Panc1 (cell line): Measurements from ENCODE around the gene SETD6. TPM values are rescaled to one million over a fixed set of nuclear protein-coding genes. Genes with fewer than 3 reads are reported as not detected.

Experiments
- ATAC-seq: fragments of 200-7000 bp; cut with Tn5 transposase; 2 replicates; pipeline ENCODE4 v1.9.1; 2020; ENCODE audit warnings: mild to moderate bottlenecking, moderate library complexity
- BruUV-seq: library from RNA; stranded (reverse); fragments of 400-500 nt; replicated peaks from 2 replicates; lab custom pipeline; 2021; lab: Mats Ljungman, UMichigan
- CTCF ChIA-PET: fragments of 300-600 bp; sonication (Branson Sonifier 250); formaldehyde crosslinking; loops from one replicate; lab custom pipeline; 2022; ENCODE audit warnings: antibody characterized with exemption; lab: Charles Lee
- POLR2A ChIA-PET: fragments of 300-600 bp; sonication (Branson Sonifier 250); formaldehyde crosslinking; loops from one replicate; lab custom pipeline; 2022; ENCODE audit warnings: antibody characterized with exemption; lab: Charles Lee
- DNase-seq: peaks from one replicate; pipeline ENCODE4 v3.0.0-alpha.2; 2010; ENCODE audit warnings: low read depth, low spot score
- H3K27ac ChIP-seq: 2 replicates; pipeline ENCODE4 v1.5.1; 2011; ENCODE audit warnings: mild to moderate bottlenecking, low read length, inconsistent platforms
- H3K27me3 ChIP-seq: fragments of 200-500 bp; sonication (Bioruptor generic); 2 replicates; pipeline ENCODE4 v1.6.0; 2014; ENCODE audit warnings: low read length, inconsistent platforms; ENCODE audit not compliant: control insufficient read depth, insufficient read depth
- H3K36me3 ChIP-seq: fragments of 200-500 bp; sonication (Bioruptor generic); 2 replicates; pipeline ENCODE4 v1.5.1; 2014; ENCODE audit warnings: inconsistent platforms, mild to moderate bottlenecking, low read length, moderate library complexity; ENCODE audit not compliant: control insufficient read depth, insufficient read depth
- H3K4me1 ChIP-seq: 2 replicates; pipeline ENCODE4 v1.5.1; 2011; ENCODE audit warnings: inconsistent platforms, mild to moderate bottlenecking, low read length, moderate library complexity; ENCODE audit not compliant: control insufficient read depth, insufficient read depth
- H3K4me3 ChIP-seq, 2 experiments: 2 replicates each; pipeline ENCODE4 v1.5.1; 2011 to 2012; ENCODE audit warnings: low read depth in 2 of 2, low read length in 2 of 2, mild to moderate bottlenecking in 2 of 2, inconsistent platforms in 1 of 2, moderate library complexity in 1 of 2
- H3K9me3 ChIP-seq: fragments of 200-500 bp; sonication (Bioruptor generic); 2 replicates; pipeline ENCODE4 v1.5.1; 2014; ENCODE audit warnings: low read depth, mild to moderate bottlenecking, inconsistent platforms, low read length, moderate library complexity; ENCODE audit not compliant: control insufficient read depth, insufficient read depth
- POLR2AphosphoS5 ChIP-seq: IDR thresholded peaks from 2 replicates; pipeline ENCODE4 v1.6.1; 2012; ENCODE audit warnings: mild to moderate bottlenecking, low read depth, low read length, moderate library complexity
- SIN3A ChIP-seq: IDR thresholded peaks from 2 replicates; pipeline ENCODE4 v1.6.1; 2012; ENCODE audit warnings: low read depth, mild to moderate bottlenecking, low read length, moderate library complexity, borderline replicate concordance; ENCODE audit not compliant: insufficient read depth
- TCF7L2 ChIP-seq: IDR thresholded peaks from 2 replicates; pipeline ENCODE4 v1.6.1; 2011; ENCODE audit warnings: mild to moderate bottlenecking, low read depth, low read length, inconsistent platforms
- in situ Hi-C: cut with HindIII; loops from 2 replicates; pipeline ENCODE4 v1.10.0; 2016; ENCODE audit warnings: low sequenced_read_pairs, low pct_unique_long_range_greater_than_20kb
- intact Hi-C: fragments of 100-400 bp; cut with micrococcal nuclease; formaldehyde crosslinking; loops from one replicate; pipeline ENCODE4 v1.10.0; 2022; ENCODE audit not compliant: unreplicated experiment
- total RNA-seq: library from RNA; stranded (reverse); gene quantifications from one replicate; pipeline ENCODE4 v1.2.1, GENCODE V29; 2021; ENCODE audit not compliant: unreplicated experiment
- TF ChIP-seq, protein P1 (sequence below): fragments of 450-650 bp; IDR thresholded peaks from 2 replicates; pipeline ENCODE4 v1.5.1; 2017; ENCODE audit warnings: mild to moderate bottlenecking
- TF ChIP-seq, protein P2 (sequence below), 2 experiments: IDR thresholded peaks; 2 replicates each; pipeline ENCODE4 v1.6.1; 2011 to 2012; ENCODE audit warnings: low read depth in 2 of 2, control low read depth in 1 of 2, low read length in 1 of 2, mild to moderate bottlenecking in 1 of 2, moderate library complexity in 1 of 2; ENCODE audit not compliant: insufficient read depth in 1 of 2

Gene SETD6
- total RNA-seq, 1 experiment from 2014 or later: 28.3 TPM

DNA sequence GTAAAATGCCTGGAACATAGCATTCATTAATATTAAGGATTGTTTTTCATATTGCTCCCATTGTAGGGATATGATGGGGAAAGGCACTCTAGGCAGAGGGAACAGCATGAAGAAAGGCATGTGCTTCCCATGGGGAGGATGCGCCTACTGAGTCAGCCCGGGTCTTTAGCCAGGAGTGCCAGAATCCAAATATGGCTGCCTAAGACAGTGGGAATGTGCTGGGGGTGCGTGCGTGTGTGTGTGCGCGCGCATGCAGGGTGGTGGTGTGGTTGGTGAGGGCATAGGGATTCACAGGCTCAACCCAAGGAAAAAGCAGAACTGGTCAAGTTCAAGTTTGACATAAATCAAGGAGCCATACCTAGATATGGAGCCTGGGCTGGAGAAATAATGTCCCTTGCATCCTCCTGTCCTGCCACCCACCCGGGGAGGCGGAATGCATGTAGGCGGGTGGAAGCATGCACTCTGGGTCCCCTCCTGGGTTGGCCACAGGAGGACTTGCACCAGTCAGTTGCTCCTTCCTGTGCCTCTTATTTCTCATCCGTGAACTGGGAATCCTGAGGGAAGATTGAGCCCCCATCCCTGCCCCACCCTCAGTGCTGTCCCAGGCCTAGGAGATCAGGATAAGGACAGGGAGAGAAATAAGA, 34.0 kb upstream of the SETD6 start:
- ATAC-seq (no peak), DNase-seq (no peak)
- H3K36me3 ChIP-seq: no peaks in the 10 kb centered on the region
- no peaks in the 10 kb centered on the region for H3K9me3 ChIP-seq
- POLR2A ChIA-PET: no interaction called here
- in situ Hi-C loops: no loop called here
- no peak for TF ChIP-seq SIN3A
- TF ChIP-seq, protein P1, sequence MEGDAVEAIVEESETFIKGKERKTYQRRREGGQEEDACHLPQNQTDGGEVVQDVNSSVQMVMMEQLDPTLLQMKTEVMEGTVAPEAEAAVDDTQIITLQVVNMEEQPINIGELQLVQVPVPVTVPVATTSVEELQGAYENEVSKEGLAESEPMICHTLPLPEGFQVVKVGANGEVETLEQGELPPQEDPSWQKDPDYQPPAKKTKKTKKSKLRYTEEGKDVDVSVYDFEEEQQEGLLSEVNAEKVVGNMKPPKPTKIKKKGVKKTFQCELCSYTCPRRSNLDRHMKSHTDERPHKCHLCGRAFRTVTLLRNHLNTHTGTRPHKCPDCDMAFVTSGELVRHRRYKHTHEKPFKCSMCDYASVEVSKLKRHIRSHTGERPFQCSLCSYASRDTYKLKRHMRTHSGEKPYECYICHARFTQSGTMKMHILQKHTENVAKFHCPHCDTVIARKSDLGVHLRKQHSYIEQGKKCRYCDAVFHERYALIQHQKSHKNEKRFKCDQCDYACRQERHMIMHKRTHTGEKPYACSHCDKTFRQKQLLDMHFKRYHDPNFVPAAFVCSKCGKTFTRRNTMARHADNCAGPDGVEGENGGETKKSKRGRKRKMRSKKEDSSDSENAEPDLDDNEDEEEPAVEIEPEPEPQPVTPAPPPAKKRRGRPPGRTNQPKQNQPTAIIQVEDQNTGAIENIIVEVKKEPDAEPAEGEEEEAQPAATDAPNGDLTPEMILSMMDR: no peak
- no peak for TF ChIP-seq POLR2AphosphoS5
- TF ChIP-seq, protein P2, sequence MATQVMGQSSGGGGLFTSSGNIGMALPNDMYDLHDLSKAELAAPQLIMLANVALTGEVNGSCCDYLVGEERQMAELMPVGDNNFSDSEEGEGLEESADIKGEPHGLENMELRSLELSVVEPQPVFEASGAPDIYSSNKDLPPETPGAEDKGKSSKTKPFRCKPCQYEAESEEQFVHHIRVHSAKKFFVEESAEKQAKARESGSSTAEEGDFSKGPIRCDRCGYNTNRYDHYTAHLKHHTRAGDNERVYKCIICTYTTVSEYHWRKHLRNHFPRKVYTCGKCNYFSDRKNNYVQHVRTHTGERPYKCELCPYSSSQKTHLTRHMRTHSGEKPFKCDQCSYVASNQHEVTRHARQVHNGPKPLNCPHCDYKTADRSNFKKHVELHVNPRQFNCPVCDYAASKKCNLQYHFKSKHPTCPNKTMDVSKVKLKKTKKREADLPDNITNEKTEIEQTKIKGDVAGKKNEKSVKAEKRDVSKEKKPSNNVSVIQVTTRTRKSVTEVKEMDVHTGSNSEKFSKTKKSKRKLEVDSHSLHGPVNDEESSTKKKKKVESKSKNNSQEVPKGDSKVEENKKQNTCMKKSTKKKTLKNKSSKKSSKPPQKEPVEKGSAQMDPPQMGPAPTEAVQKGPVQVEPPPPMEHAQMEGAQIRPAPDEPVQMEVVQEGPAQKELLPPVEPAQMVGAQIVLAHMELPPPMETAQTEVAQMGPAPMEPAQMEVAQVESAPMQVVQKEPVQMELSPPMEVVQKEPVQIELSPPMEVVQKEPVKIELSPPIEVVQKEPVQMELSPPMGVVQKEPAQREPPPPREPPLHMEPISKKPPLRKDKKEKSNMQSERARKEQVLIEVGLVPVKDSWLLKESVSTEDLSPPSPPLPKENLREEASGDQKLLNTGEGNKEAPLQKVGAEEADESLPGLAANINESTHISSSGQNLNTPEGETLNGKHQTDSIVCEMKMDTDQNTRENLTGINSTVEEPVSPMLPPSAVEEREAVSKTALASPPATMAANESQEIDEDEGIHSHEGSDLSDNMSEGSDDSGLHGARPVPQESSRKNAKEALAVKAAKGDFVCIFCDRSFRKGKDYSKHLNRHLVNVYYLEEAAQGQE (IDR thresholded peaks at IDR 0.05; ENCODE audit: insufficient read depth in 1 of 2, low read depth in 2 of 2, low read length in 1 of 2): no peak
- TF ChIP-seq TCF7L2: no peak
- BruUV-seq: no TSS peak
- no peaks in the 10 kb centered on the region for H3K27me3 ChIP-seq
- intact Hi-C loops: no loop called here
- H3K4me1 ChIP-seq: no peaks in the 10 kb centered on the region
- H3K27ac ChIP-seq: no peak overlapping the region
- no peak overlapping the region for H3K4me3 ChIP-seq
- CTCF ChIA-PET: no interaction called here

DNA sequence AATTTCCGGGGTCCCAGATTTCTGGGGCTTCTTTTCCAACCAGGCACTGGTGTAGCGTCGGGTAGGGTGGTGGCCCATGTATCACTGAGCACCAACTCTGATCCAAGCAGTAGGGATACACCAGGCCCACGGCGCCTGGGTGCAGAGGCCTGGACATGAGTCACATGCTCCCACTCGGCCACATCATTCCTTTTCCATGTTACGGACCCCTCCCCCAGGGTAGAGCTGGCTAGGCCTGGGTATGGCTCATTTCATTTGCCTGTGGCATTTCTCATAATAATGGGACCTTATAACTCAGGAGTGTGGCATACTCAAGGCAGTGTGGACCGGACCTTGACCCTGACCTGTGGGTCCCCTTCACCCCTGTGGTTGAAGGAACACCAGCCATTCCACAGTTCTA, 33.4 kb upstream of the SETD6 start:
- Histone ChIP-seq H3K9me3 (no peaks in the 10 kb centered on the region), H3K27ac (no peak overlapping the region), H3K4me1 (no peaks in the 10 kb centered on the region), H3K27me3 (no peaks in the 10 kb centered on the region), H3K36me3 (no peaks in the 10 kb centered on the region), H3K4me3 (no peak overlapping the region)
- BruUV-seq: no TSS peak
- ATAC-seq (no peak), DNase-seq (no peak)
- ChIA-PET POLR2A (no interaction called here), CTCF (no interaction called here)
- in situ Hi-C loops (no loop called here), intact Hi-C loops (no loop called here)
- TF ChIP-seq, protein P1: no peak
- TF ChIP-seq POLR2AphosphoS5: no peak
- TF ChIP-seq TCF7L2: no peak
- TF ChIP-seq, protein P2 (IDR thresholded peaks at IDR 0.05; ENCODE audit: insufficient read depth in 1 of 2, low read depth in 2 of 2, low read length in 1 of 2): no peak
- no peak for TF ChIP-seq SIN3A
